ENCODE results near the gene STIMATE.

- no peak for TF ChIP-seq POLR2A (IDR thresholded peaks at IDR 0.05)
- TF ChIP-seq CTCF (IDR thresholded peaks at IDR 0.05), result no peak
These were observed 6.7 kb upstream of the STIMATE start for GRCh38 chr3:52904000-52904399.

Measured in lower leg skin (tissue), 3 donors.